SHP77 treated with DMSO at 0.1 percent for 48 hours (cell line): Measurements from ENCODE around the gene ZNF784.

Experiments
- DNase-seq: peaks from one replicate; lab custom pipeline; 2025; lab: John Stamatoyannopoulos, UW

Gene ZNF784

GRCh38 chr19:55602104-55603001 is 22.0 kb downstream of the ZNF784 start:
- no peak for DNase-seq

GRCh38 chr19:55601084-55601483 is 23.3 kb downstream of the ZNF784 start:
- DNase-seq: no peak

- DNase-seq: no peak
Measured at GRCh38 chr19:55600662-55601028, 23.7 kb downstream of the ZNF784 start.

- peak; percentile 88 for DNase-seq
Measured at GRCh38 chr19:55599842-55600661, 24.3 kb downstream of the ZNF784 start, which contains the start of gene ZNF524. TSS of gene ZNF524 (plus strand) at chr19:55600288. CDS start at chr19:55602113, 1,825 bp downstream.

GRCh38 chr19:55599468-55599841 is 24.9 kb downstream of the ZNF784 start, which contains the start of gene FIZ1:
TSS of gene FIZ1 (minus strand) at chr19:55599517. CDS start at chr19:55597865, 1,652 bp downstream.
- DNase-seq: peak; percentile 89

- peak; percentile 93 for DNase-seq
Measured at GRCh38 chr19:55598719-55599467, 25.5 kb downstream of the ZNF784 start.

GRCh38 chr19:55598034-55598433 is 26.3 kb downstream of the ZNF784 start:
- no peak for DNase-seq

GRCh38 chr19:55597501-55597921 is 26.9 kb downstream of the ZNF784 start:
- no peak for DNase-seq

GRCh38 chr19:55596304-55596703 is 28.1 kb downstream of the ZNF784 start:
- no peak for DNase-seq

- no peak for DNase-seq
Measured at GRCh38 chr19:55594996-55595545, 29.3 kb downstream of the ZNF784 start.

GRCh38 chr19:55593096-55593772 is 31.1 kb downstream of the ZNF784 start:
- DNase-seq: no peak

GRCh38 chr19:55592391-55593090 is 31.8 kb downstream of the ZNF784 start:
- no peak for DNase-seq

- DNase-seq: no peak
Measured at GRCh38 chr19:55591555-55591954, 32.8 kb downstream of the ZNF784 start.

GRCh38 chr19:55590617-55591016 is 33.7 kb downstream of the ZNF784 start:
- no peak for DNase-seq

- no peak for DNase-seq
Measured at GRCh38 chr19:55590109-55590508, 34.3 kb downstream of the ZNF784 start.

GRCh38 chr19:55588738-55589137 is 35.6 kb downstream of the ZNF784 start:
- DNase-seq: no peak

- DNase-seq: peak; percentile 90
Measured at GRCh38 chr19:55586976-55587668, 37.2 kb downstream of the ZNF784 start.

- DNase-seq: peak; percentile 27
Measured at GRCh38 chr19:55585658-55586339, 38.6 kb downstream of the ZNF784 start.

GRCh38 chr19:55584871-55585270 is 39.5 kb downstream of the ZNF784 start:
- no peak for DNase-seq
